Ishikawa (cell line): ENCODE measurements around the gene KLHL11.

Experiments used
- CEBPB ChIP-seq: IDR thresholded peaks from 2 replicates; pipeline ENCODE4 v1.6.1; 2012
- CREB1 ChIP-seq: IDR thresholded peaks from 2 replicates; pipeline ENCODE4 v1.6.1; 2012; ENCODE audit warnings: low read depth
- EGR1 ChIP-seq: IDR thresholded peaks from 2 replicates; pipeline ENCODE4 v1.6.1; 2012
- EP300 ChIP-seq: IDR thresholded peaks from 2 replicates; pipeline ENCODE4 v1.6.1; 2012; ENCODE audit warnings: borderline replicate concordance
- FOXM1 ChIP-seq: IDR thresholded peaks from 2 replicates; pipeline ENCODE4 v1.6.1; 2012; ENCODE audit warnings: low read depth, borderline replicate concordance
- NFIC ChIP-seq: IDR thresholded peaks from 2 replicates; pipeline ENCODE4 v1.6.1; 2012
- TAF1 ChIP-seq: IDR thresholded peaks from 2 replicates; pipeline ENCODE4 v1.6.1; 2012; ENCODE audit warnings: low read depth, mild to moderate bottlenecking
- TEAD4 ChIP-seq: IDR thresholded peaks from 2 replicates; pipeline ENCODE4 v1.6.1; 2012
- YY1 ChIP-seq: IDR thresholded peaks from 2 replicates; pipeline ENCODE4 v1.6.1; 2012; ENCODE audit warnings: low read depth
- ZBTB7A ChIP-seq: IDR thresholded peaks from 2 replicates; pipeline ENCODE4 v1.6.1; 2012; ENCODE audit warnings: low read depth
- TF ChIP-seq, protein P1 (sequence below): IDR thresholded peaks from 2 replicates; pipeline ENCODE4 v1.6.1; 2012
- TF ChIP-seq, protein P2 (sequence below): IDR thresholded peaks from 2 replicates; pipeline ENCODE4 v1.6.1; 2012; ENCODE audit warnings: low read depth, mild to moderate bottlenecking
- TF ChIP-seq, protein P3 (sequence below): IDR thresholded peaks from 2 replicates; pipeline ENCODE4 v1.6.1; 2012

The KLHL11 gene

DNA sequence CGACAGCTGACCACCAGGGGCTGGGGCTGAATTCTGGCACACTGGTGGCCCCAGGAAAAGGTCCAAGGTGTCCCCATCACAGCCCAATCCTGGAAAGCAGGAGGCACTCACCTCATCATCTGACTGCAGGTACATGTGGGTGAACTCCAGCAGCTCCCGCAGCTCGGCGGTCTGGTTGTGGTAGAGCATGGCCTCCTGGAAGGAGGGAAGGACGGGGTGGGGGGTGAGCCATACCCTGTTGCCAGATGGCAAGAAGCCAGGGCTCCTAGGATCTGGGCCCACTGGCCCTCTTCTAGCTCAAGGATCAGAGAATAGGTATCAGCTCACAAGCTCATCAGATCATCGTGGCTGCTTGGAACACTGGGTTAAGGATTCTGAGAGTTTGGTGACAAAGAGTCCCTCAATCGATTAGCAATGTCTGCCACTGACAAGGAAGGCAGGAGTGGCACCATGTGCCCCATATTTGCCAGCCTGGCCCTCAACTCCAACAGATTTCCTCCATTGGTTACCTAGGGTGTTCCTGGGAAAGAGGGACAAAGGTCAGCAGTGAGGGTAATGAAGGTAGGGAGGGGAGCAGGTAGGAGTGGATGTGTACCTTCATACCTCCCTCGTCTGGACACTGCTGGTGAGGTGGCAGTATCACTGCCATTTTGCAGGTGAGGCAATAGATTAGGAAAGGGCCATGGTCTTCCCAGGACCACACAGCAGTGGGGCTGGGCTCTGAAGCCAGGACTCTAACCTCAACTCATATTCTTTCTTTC lies 58.4 kb downstream of the KLHL11 start:
- TF ChIP-seq CEBPB (no peak), CREB1 (no peak), EP300 (no peak), FOXM1 (no peak), TAF1 (no peak), TEAD4 (no peak), NFIC (no peak), YY1 (no peak), ZBTB7A (no peak), EGR1 (no peak)
- TF ChIP-seq, protein P1, sequence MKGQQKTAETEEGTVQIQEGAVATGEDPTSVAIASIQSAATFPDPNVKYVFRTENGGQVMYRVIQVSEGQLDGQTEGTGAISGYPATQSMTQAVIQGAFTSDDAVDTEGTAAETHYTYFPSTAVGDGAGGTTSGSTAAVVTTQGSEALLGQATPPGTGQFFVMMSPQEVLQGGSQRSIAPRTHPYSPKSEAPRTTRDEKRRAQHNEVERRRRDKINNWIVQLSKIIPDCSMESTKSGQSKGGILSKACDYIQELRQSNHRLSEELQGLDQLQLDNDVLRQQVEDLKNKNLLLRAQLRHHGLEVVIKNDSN: no peak
- TF ChIP-seq, protein P2, sequence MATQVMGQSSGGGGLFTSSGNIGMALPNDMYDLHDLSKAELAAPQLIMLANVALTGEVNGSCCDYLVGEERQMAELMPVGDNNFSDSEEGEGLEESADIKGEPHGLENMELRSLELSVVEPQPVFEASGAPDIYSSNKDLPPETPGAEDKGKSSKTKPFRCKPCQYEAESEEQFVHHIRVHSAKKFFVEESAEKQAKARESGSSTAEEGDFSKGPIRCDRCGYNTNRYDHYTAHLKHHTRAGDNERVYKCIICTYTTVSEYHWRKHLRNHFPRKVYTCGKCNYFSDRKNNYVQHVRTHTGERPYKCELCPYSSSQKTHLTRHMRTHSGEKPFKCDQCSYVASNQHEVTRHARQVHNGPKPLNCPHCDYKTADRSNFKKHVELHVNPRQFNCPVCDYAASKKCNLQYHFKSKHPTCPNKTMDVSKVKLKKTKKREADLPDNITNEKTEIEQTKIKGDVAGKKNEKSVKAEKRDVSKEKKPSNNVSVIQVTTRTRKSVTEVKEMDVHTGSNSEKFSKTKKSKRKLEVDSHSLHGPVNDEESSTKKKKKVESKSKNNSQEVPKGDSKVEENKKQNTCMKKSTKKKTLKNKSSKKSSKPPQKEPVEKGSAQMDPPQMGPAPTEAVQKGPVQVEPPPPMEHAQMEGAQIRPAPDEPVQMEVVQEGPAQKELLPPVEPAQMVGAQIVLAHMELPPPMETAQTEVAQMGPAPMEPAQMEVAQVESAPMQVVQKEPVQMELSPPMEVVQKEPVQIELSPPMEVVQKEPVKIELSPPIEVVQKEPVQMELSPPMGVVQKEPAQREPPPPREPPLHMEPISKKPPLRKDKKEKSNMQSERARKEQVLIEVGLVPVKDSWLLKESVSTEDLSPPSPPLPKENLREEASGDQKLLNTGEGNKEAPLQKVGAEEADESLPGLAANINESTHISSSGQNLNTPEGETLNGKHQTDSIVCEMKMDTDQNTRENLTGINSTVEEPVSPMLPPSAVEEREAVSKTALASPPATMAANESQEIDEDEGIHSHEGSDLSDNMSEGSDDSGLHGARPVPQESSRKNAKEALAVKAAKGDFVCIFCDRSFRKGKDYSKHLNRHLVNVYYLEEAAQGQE: no peak
- TF ChIP-seq, protein P3, sequence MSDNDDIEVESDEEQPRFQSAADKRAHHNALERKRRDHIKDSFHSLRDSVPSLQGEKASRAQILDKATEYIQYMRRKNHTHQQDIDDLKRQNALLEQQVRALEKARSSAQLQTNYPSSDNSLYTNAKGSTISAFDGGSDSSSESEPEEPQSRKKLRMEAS: no peak
